ENCODE measurements around the gene ALDH9A1. TPM values are rescaled to one million over a fixed set of nuclear protein-coding genes. Genes with fewer than 3 reads are reported as not detected.

ALDH9A1 gene
- total RNA-seq, result 50.1 and 80.9 TPM in 2 replicates

GRCh38 chr1:165697881-165698760, at the start of gene ALDH9A1:
Gene ALDH9A1, minus strand, starts transcription at chr1:165698562. Its CDS starts 4 bp downstream, at chr1:165698558.

GRCh38 chr1:165630629-165631341, 67.6 kb downstream of the ALDH9A1 start, which contains the start of gene MGST3:
Gene MGST3, plus strand, starts transcription at chr1:165631234. Its CDS starts 18,614 bp downstream, at chr1:165649848.

Other genes with a start within 250 kb of the ALDH9A1 start
- not detected in 2 replicates for gene LRRC52, start 154.6 kb downstream of the ALDH9A1 start, total RNA-seq
- 179 and 205 TPM in 2 replicates for gene MGST3, start 67.3 kb downstream of the ALDH9A1 start, total RNA-seq
- 49.4 and 71.5 TPM in 2 replicates for gene TMCO1, start 70.3 kb upstream of the ALDH9A1 start, total RNA-seq
- 59.6 and 89.4 TPM in 2 replicates for gene UCK2, start 129.1 kb upstream of the ALDH9A1 start, total RNA-seq